GM12878 (cell line): Measurements from ENCODE around the gene TAF6L. TPM values are rescaled to one million over a fixed set of nuclear protein-coding genes. Genes with fewer than 3 reads are reported as not detected.

ENCODE experiments used
- ATAC-seq: fragments of 200-7000 bp; cut with Tn5 transposase; 3 replicates; pipeline ENCODE4 v1.9.1; 2020; ENCODE audit warnings: mild to moderate bottlenecking, moderate library complexity
- BruUV-seq: library from RNA; stranded (reverse); fragments of 400-500 nt; replicated peaks from 2 replicates; lab custom pipeline; 2021; lab: Mats Ljungman, UMichigan
- CTCF ChIA-PET: fragments of 300-600 bp; sonication (Branson Sonifier 250); formaldehyde crosslinking; extraction: SDS; loops from one replicate; lab custom pipeline; 2021; ENCODE audit warnings: inconsistent platforms; lab: Yijun Ruan, JAX
- POLR2A ChIA-PET: fragments of 350-600 bp; formaldehyde crosslinking; extraction: SDS; loops from one replicate; lab custom pipeline; 2021; ENCODE audit warnings: inconsistent platforms; lab: Charles Lee
- RAD21 ChIA-PET: fragments of 300-600 bp; sonication (Branson Sonifier 250); formaldehyde crosslinking; loops from one replicate; lab custom pipeline; 2023; ENCODE audit warnings: antibody characterized with exemption; ENCODE audit not compliant: unreplicated experiment; lab: Charles Lee
- SMC1A ChIA-PET: fragments of 300-600 bp; sonication (Branson Sonifier 250); formaldehyde crosslinking; loops from one replicate; lab custom pipeline; 2023; ENCODE audit not compliant: unreplicated experiment, uncharacterized antibody; lab: Charles Lee
- DNase-seq: peaks from one replicate; pipeline ENCODE4 v3.0.0-alpha.2; 2011; ENCODE audit warnings: low read depth, low spot score
- FAIRE-seq: peaks from 3 replicates; lab custom pipeline; 2011; peaks lifted over from hg19 to GRCh38; lab: Jason Lieb, UNC
- H2AFZ ChIP-seq: 2 replicates; pipeline ENCODE4 v1.6.0; 2011; ENCODE audit warnings: low read depth, low read length, control low read depth; ENCODE audit not compliant: control insufficient read depth
- H3K27ac ChIP-seq: 2 replicates; pipeline ENCODE4 v1.5.1; 2011; ENCODE audit warnings: control low read depth; ENCODE audit not compliant: control insufficient read depth, insufficient read depth
- H3K27me3 ChIP-seq, 2 experiments: replicated peaks in 1 of 2; 2 replicates each; pipeline versions ENCODE4 v1.6.0 to v1.6.1; 2011; ENCODE audit warnings: low read length in 1 of 2; ENCODE audit not compliant: control insufficient read depth in 2 of 2, insufficient read depth in 2 of 2
- H3K36me3 ChIP-seq, 2 experiments: 2 replicates each; pipeline ENCODE4 v1.5.1; 2011; ENCODE audit warnings: low read length in 1 of 2; ENCODE audit not compliant: control insufficient read depth in 2 of 2, insufficient read depth in 2 of 2
- H3K4me1 ChIP-seq: 2 replicates; pipeline ENCODE4 v1.6.1; 2011; ENCODE audit warnings: mild to moderate bottlenecking, low read length, moderate library complexity, mixed read lengths; ENCODE audit not compliant: control insufficient read depth, insufficient read depth
- H3K4me2 ChIP-seq: 2 replicates; pipeline ENCODE4 v1.6.0; 2011; ENCODE audit warnings: control low read depth; ENCODE audit not compliant: control insufficient read depth, insufficient read depth
- H3K4me3 ChIP-seq: fragments of 200-600 bp; sonication (generic); 2 replicates; pipeline ENCODE4 v1.5.1; 2016
- H3K79me2 ChIP-seq: 2 replicates; pipeline ENCODE4 v1.6.0; 2011; ENCODE audit warnings: low read length; ENCODE audit not compliant: control insufficient read depth, insufficient read depth
- H3K9ac ChIP-seq: 2 replicates; pipeline ENCODE4 v1.8.0; 2011; ENCODE audit warnings: low read length, control low read depth, mixed read lengths; ENCODE audit not compliant: control insufficient read depth, insufficient read depth
- H3K9me3 ChIP-seq: replicated peaks from 3 replicates; pipeline ENCODE4 v1.5.1; 2011; ENCODE audit warnings: mild to moderate bottlenecking, low read length; ENCODE audit not compliant: control insufficient read depth, insufficient read depth
- H4K20me1 ChIP-seq: 2 replicates; pipeline ENCODE4 v1.6.0; 2011; ENCODE audit not compliant: control insufficient read depth, insufficient read depth
- ASH2L ChIP-seq: fragments of 300-600, 200-600 bp; sonication (generic); IDR thresholded peaks from 2 replicates; pipeline ENCODE4 v1.6.1; 2017; ENCODE audit warnings: low read depth, mild to moderate bottlenecking, borderline replicate concordance
- BACH1 ChIP-seq: fragments of 450-650 bp; IDR thresholded peaks from 2 replicates; pipeline ENCODE4 v1.6.1; 2017; ENCODE audit warnings: mild to moderate bottlenecking, borderline replicate concordance
- DPF2 ChIP-seq: fragments of 450-650 bp; IDR thresholded peaks from 2 replicates; pipeline ENCODE4 v1.6.1; 2017; ENCODE audit warnings: mild to moderate bottlenecking
- EP300 ChIP-seq, 2 experiments: fragments of 150-350 bp in 1 of 2; IDR thresholded peaks; 2 replicates each; pipeline ENCODE4 v1.6.1; 2011 to 2012; ENCODE audit warnings: low read depth in 2 of 2, low read length in 2 of 2, borderline replicate concordance in 1 of 2, improper control_type of control experiment in 1 of 2, inconsistent platforms in 1 of 2; ENCODE audit not compliant: control insufficient read depth in 1 of 2
- ETV6 ChIP-seq, 2 experiments: fragments of 450-650 bp in 1 of 2; IDR thresholded peaks in 1 of 2; conservative IDR thresholded peaks in 1 of 2; 2 replicates each; pipeline ENCODE4 v1.6.1; 2014; ENCODE audit warnings: antibody characterized with exemption in 1 of 2, borderline replicate concordance in 1 of 2, low read depth in 1 of 2, mild to moderate bottlenecking in 1 of 2, moderate library complexity in 1 of 2
- EZH2 ChIP-seq: IDR thresholded peaks from 2 replicates; pipeline ENCODE4 v1.6.1; 2012; ENCODE audit warnings: low read depth, mild to moderate bottlenecking, control low read depth, inconsistent platforms, low read length, borderline replicate concordance; ENCODE audit not compliant: control insufficient read depth
- GATAD2B ChIP-seq: fragments of 450-650 bp; conservative IDR thresholded peaks from 2 replicates; pipeline ENCODE4 v1.6.1; 2017; ENCODE audit warnings: low read depth, mild to moderate bottlenecking, moderate library complexity
- HDAC6 ChIP-seq: fragments of 200-600 bp; sonication (generic); IDR thresholded peaks from one replicate; pipeline ENCODE4 v1.8.0; 2017; ENCODE audit warnings: antibody characterized with exemption; ENCODE audit not compliant: unreplicated experiment
- HDGF ChIP-seq: fragments of 450-650 bp; IDR thresholded peaks from 2 replicates; pipeline ENCODE4 v1.6.1; 2016; ENCODE audit warnings: antibody characterized with exemption
- JUND ChIP-seq: IDR thresholded peaks from 2 replicates; pipeline ENCODE4 v1.6.1; 2012; ENCODE audit warnings: low read depth, mild to moderate bottlenecking, low read length, improper control_type of control experiment, moderate library complexity
- LARP7 ChIP-seq: fragments of 450-650 bp; IDR thresholded peaks from 2 replicates; pipeline ENCODE4 v1.6.1; 2017; ENCODE audit warnings: mild to moderate bottlenecking
- MYC ChIP-seq: IDR thresholded peaks from 2 replicates; pipeline ENCODE4 v1.6.1; 2011; ENCODE audit warnings: mild to moderate bottlenecking, low read length, moderate library complexity, inconsistent platforms; ENCODE audit not compliant: insufficient read depth, insufficient replicate concordance, insufficient read length, severe bottlenecking
- NFXL1 ChIP-seq: fragments of 450-650 bp; IDR thresholded peaks from 2 replicates; pipeline ENCODE4 v1.6.1; 2017; ENCODE audit warnings: antibody characterized with exemption, mild to moderate bottlenecking, borderline replicate concordance
- NR2F1 ChIP-seq: fragments of 450-650 bp; conservative IDR thresholded peaks from 2 replicates; pipeline ENCODE4 v1.6.1; 2017; ENCODE audit warnings: mild to moderate bottlenecking
- PBX3 ChIP-seq: IDR thresholded peaks from 2 replicates; pipeline ENCODE4 v1.6.1; 2011; ENCODE audit warnings: mild to moderate bottlenecking, low read depth, low read length, moderate library complexity; ENCODE audit not compliant: insufficient replicate concordance
- RUNX3 ChIP-seq: IDR thresholded peaks from 2 replicates; pipeline ENCODE4 v1.6.1; 2012; ENCODE audit warnings: low read length, inconsistent platforms
- SIX5 ChIP-seq: IDR thresholded peaks from 2 replicates; pipeline ENCODE4 v1.6.1; 2011; ENCODE audit warnings: mild to moderate bottlenecking, low read depth, low read length, moderate library complexity; ENCODE audit not compliant: severe bottlenecking
- SMARCA5 ChIP-seq: fragments of 450-650 bp; IDR thresholded peaks from 2 replicates; pipeline ENCODE4 v1.6.1; 2017; ENCODE audit warnings: mild to moderate bottlenecking
- TAF1 ChIP-seq: IDR thresholded peaks from 2 replicates; pipeline ENCODE4 v1.6.1; 2011; ENCODE audit warnings: mild to moderate bottlenecking, low read depth, low read length, borderline replicate concordance
- YBX1 ChIP-seq: fragments of 450-650 bp; IDR thresholded peaks from 2 replicates; pipeline ENCODE4 v1.6.1; 2016; ENCODE audit warnings: antibody characterized with exemption
- ZNF217 ChIP-seq: fragments of 450-650 bp; IDR thresholded peaks from 2 replicates; pipeline ENCODE4 v1.6.1; 2017; ENCODE audit warnings: antibody characterized with exemption, mild to moderate bottlenecking
- ZNF384 ChIP-seq: IDR thresholded peaks from 2 replicates; pipeline ENCODE4 v1.6.1; 2012; ENCODE audit warnings: low read depth, mild to moderate bottlenecking, low read length, improper control_type of control experiment, borderline replicate concordance
- ZNF622 ChIP-seq: fragments of 450-650 bp; IDR thresholded peaks from 2 replicates; pipeline ENCODE4 v1.6.1; 2017; ENCODE audit warnings: mild to moderate bottlenecking, inconsistent platforms
- WGBS: methylation state at CpG from one replicate; pipeline ENCODE4 v1.1.6; 2016; ENCODE audit warnings: low lambda C conversion rate; ENCODE audit not compliant: insufficient replicate concordance, insufficient coverage; ENCODE audit errors: missing lambda C conversion rate; 5-methylcytosine and 5-hydroxymethylcytosine counted together
- in situ Hi-C: fragments of 300-500 bp; cut with MboI; formaldehyde crosslinking; loops from 9 replicates; pipeline ENCODE4 v1.14.3; 2018; ENCODE audit warnings: mixed read lengths
- intact Hi-C: fragments of 100-400 bp; cut with micrococcal nuclease; formaldehyde crosslinking; loops from one replicate; pipeline ENCODE4 v1.14.2; 2022; ENCODE audit not compliant: unreplicated experiment
- polyA plus RNA-seq, 11 experiments: library from polyadenylated mRNA; depleted of rRNA in 4 of 11; unstranded in 6 of 11; stranded (reverse) in 5 of 11; fragments of >200 nt; fragmentation: Nextera tagmentation in 4 of 11; fragmentation: Illumina TruSeq in 1 of 11; extraction: Ambion mirVana in 4 of 11; extraction: Trizol in 1 of 11; gene quantifications; 1 replicate in 1 of 11; 2 replicates in 10 of 11; pipeline versions ENCODE4 v1.2.1 to v1.2.3, GENCODE V29; 2011 to 2016; ENCODE audit warnings: inconsistent platforms in 2 of 11, missing spikeins in 2 of 11, low read depth in 1 of 11
- total RNA-seq, 4 experiments: library from RNA; depleted of rRNA in 3 of 4; stranded (reverse); fragments of >200 nt in 3 of 4; fragmentation: Illumina TruSeq in 1 of 4; extraction: Trizol in 1 of 4; gene quantifications; 2 replicates each; pipeline versions ENCODE4 v1.2.1 to v1.2.3, GENCODE V29; 2013 to 2021

TAF6L gene
- total and polyA plus RNA-seq, 10 of the 15 experiments (the other 5 are each of a cell fraction or from before 2014, with no cell fraction given), result 0.15 to 35.6 (median 19.0) TPM

- in situ Hi-C loops, result no loop called here
- DNase-seq (no peak), ATAC-seq (peak; percentile 15), FAIRE-seq (no peak)
- CTCF ChIA-PET, result interaction anchor here (0.9 to 5.4 kb wide), 11 partner anchors 17 to 158 kb away, joined by 3 to 34 read pairs (median 6); partner anchors contain the start of genes BSCL2, C11orf98, CSKMT and TAF6L
- Histone ChIP-seq H3K4me2 (peak overlapping the region; percentile 38; the same call in 1 of the 2 replicates), H3K4me3 (peak overlapping the region; percentile 100), H3K9ac (peak overlapping the region; percentile 91), H3K4me1 (no peaks in the 10 kb centered on the region; the same call in 1 of the 2 replicates), H4K20me1 (peaks cover 11% of the 10 kb centered on the region; the same call in 1 of the 2 replicates), H3K9me3 (no peaks in the 10 kb centered on the region; the same call in 2 of the 3 replicates), H3K27me3 (no peaks in the 10 kb centered on the region), H3K79me2 (peaks cover 79% of the 10 kb centered on the region), H3K27ac (peak overlapping the region; percentile 94), H3K36me3 (peaks cover 9 to 28% of the 10 kb centered on the region in 2 experiments), H2AFZ (no peak overlapping the region; the same call in 1 of the 2 replicates)
- SMC1A ChIA-PET, result interaction anchor here (1.0 to 4.8 kb wide), 13 partner anchors 8 to 154 kb away, joined by 3 to 27 read pairs (median 5); partner anchors contain the start of genes BSCL2, C11orf98, CSKMT and GANAB
- BruUV-seq, result no TSS peak
- POLR2A ChIA-PET, result interaction anchor here (0.5 to 6.8 kb wide), 31 partner anchors 12 to 1481 kb away, joined by 3 to 79 read pairs (median 8); partner anchors contain the start of genes BSCL2, C11orf98, CSKMT and EEF1G
- intact Hi-C loops, result loop anchor here (1.0 to 5.0 kb wide), 6 partner anchors 18 to 129 kb away; partner anchors contain the start of genes MTA2, NXF1, TAF6L and ZBTB3
- WGBS, result 0% methylated on average over 11 of the region's 37 CpGs
- RAD21 ChIA-PET, result interaction anchor here (1.0 to 5.2 kb wide), 16 partner anchors 17 to 302 kb away, joined by 3 to 44 read pairs (median 6); partner anchors contain the start of genes C11orf98, CSKMT, POLR2G and TAF6L
- TF ChIP-seq MYC, result no peak
- no peak for TF ChIP-seq EZH2
- TF ChIP-seq RUNX3, result peak; percentile 67
- peak; percentile 64; the same call in 1 of the 2 replicates for TF ChIP-seq NR2F1
- peak; percentile 94; the same call in 1 of the 2 replicates for TF ChIP-seq GATAD2B
- TF ChIP-seq SMARCA5, result peak; percentile 85; the same call in 1 of the 2 replicates
- TF ChIP-seq ZNF217, result 0 out of 2 replicates have a peak, but pooled peaks have one; percentile 67
- peak; percentile 41 for TF ChIP-seq PBX3
- TF ChIP-seq DPF2, result peak; percentile 86
- TF ChIP-seq ZNF384, result 0 out of 2 replicates have a peak, but pooled peaks have one; percentile 7
- no peak for TF ChIP-seq ETV6 (conservative IDR thresholded peaks at IDR 0.05 in 1 of 2, IDR thresholded peaks at IDR 0.05 in 1 of 2; ENCODE audit: borderline replicate concordance in 1 of 2, low read depth in 1 of 2)
- TF ChIP-seq HDAC6, result no peak
- TF ChIP-seq BACH1, result no peak; the same call in 1 of the 2 replicates
- TF ChIP-seq SIX5, result no peak
- no peak for TF ChIP-seq EP300 (IDR thresholded peaks at IDR 0.05; ENCODE audit: borderline replicate concordance in 1 of 2, control insufficient read depth in 1 of 2, low read depth in 2 of 2, low read length in 2 of 2)
- no peak for TF ChIP-seq YBX1
- TF ChIP-seq ASH2L, result no peak
- TF ChIP-seq NFXL1, result peak; percentile 98
- TF ChIP-seq HDGF, result no peak
- no peak for TF ChIP-seq JUND
- 0 out of 2 replicates have a peak, but pooled peaks have one; percentile 85 for TF ChIP-seq TAF1
- peak; percentile 97; the same call in 1 of the 2 replicates for TF ChIP-seq LARP7
- no peak for TF ChIP-seq ZNF622
Measured at GRCh38 chr11:62726915-62727164, 44.4 kb upstream of the TAF6L start.
